ENCODE results near the gene HDAC9. TPM values are rescaled to one million over a fixed set of nuclear protein-coding genes. Genes with fewer than 3 reads are reported as not detected.
"Not testable (repeated sequence)": the region's sequence is repeated elsewhere in the genome, so short reads cannot be mapped to it uniquely, and the experiment has no call there.

The HDAC9 gene
- total and polyA plus RNA-seq, 11 donors: 4.8 to 62.9 (median 30.6) TPM

- Histone ChIP-seq H3K9me3 (peaks cover 0 to 6% (median 0%) of the 10 kb centered on the region in 12 donors), H3K4me1 (peaks cover 0 to 13% (median 3%) of the 10 kb centered on the region in 12 donors), H3K4me3 (no peak overlapping the region), H3K27ac (peak overlapping the region in 1 of 12 donors; percentile 13), H3K27me3 (no peaks in the 10 kb centered on the region), H3K36me3 (no peaks in the 10 kb centered on the region)
- 66 to 69% (median 67%) methylated on average over 6 of the region's 6 CpGs for WGBS, 4 donors
- DNase-seq (no peak), ATAC-seq (no peak)
- TF ChIP-seq POLR2A (IDR thresholded peaks at IDR 0.05) (no peak), CTCF (IDR thresholded peaks at IDR 0.05) (no peak)
- intact Hi-C loops (cut with DNase I): no loop called here
These were observed 481.3 kb downstream of the HDAC9 start for GRCh38 chr7:18976715-18977471.

GRCh38 chr7:18978108-18978495 is 482.6 kb downstream of the HDAC9 start:
- 47 to 71% (median 61%) methylated on average over 2 of the region's 2 CpGs for WGBS, 4 donors
- Histone ChIP-seq H3K27ac (no peak overlapping the region), H3K27me3 (no peaks in the 10 kb centered on the region), H3K4me1 (peaks cover 0 to 13% (median 3%) of the 10 kb centered on the region in 12 donors), H3K9me3 (peaks cover 0 to 9% (median 0%) of the 10 kb centered on the region in 12 donors), H3K36me3 (no peaks in the 10 kb centered on the region), H3K4me3 (no peak overlapping the region)
- DNase-seq (no peak), ATAC-seq (peak in 3 of 4 donors; percentile 42 to 67 (median 46))
- intact Hi-C loops (cut with DNase I): no loop called here
- no peak for TF ChIP-seq POLR2A (IDR thresholded peaks at IDR 0.05)
- no peak for TF ChIP-seq CTCF (IDR thresholded peaks at IDR 0.05)

GRCh38 chr7:18990700-18991099 is 495.2 kb downstream of the HDAC9 start:
- intact Hi-C loops (cut with DNase I); H3K27ac ChIP-seq; H3K9me3 ChIP-seq; H3K27me3 ChIP-seq; DNase-seq; ATAC-seq; H3K4me3 ChIP-seq; H3K36me3 ChIP-seq; H3K4me1 ChIP-seq: not testable (repeated sequence)
- 91 to 96% (median 93%) methylated on average over 20 of the region's 20 CpGs for WGBS, 4 donors

- intact Hi-C loops (cut with DNase I): no loop called here
- Histone ChIP-seq H3K9me3 (no peaks in the 10 kb centered on the region), H3K4me1 (no peaks in the 10 kb centered on the region), H3K27me3 (no peaks in the 10 kb centered on the region), H3K36me3 (no peaks in the 10 kb centered on the region), H3K4me3 (no peak overlapping the region), H3K27ac (no peak overlapping the region)
- DNase-seq (no peak), ATAC-seq (no peak)
- WGBS, 4 donors: 69 to 74% (median 71%) methylated on average over 3 of the region's 3 CpGs
- TF ChIP-seq POLR2A (IDR thresholded peaks at IDR 0.05) (no peak), CTCF (IDR thresholded peaks at IDR 0.05) (no peak)
These were observed 498.6 kb downstream of the HDAC9 start for GRCh38 chr7:18993933-18994668.
